ENCODE data around the gene COPZ2. TPM values are rescaled to one million over a fixed set of nuclear protein-coding genes. Genes with fewer than 3 reads are reported as not detected.

COPZ2 gene
- total RNA-seq, 1 donor from 2014 or later, result 34.4 TPM

GRCh38 chr17:47981462-47981861 is 56.1 kb downstream of the COPZ2 start:
- Histone ChIP-seq H3K27ac (no peak overlapping the region), H3K36me3 (peaks cover 0 to 51% of the 10 kb centered on the region in 2 donors), H3K4me1 (no peaks in the 10 kb centered on the region), H3K4me3 (no peak overlapping the region), H3K27me3 (no peaks in the 10 kb centered on the region), H3K9me3 (no peaks in the 10 kb centered on the region)
- DNase-seq (ENCODE audit: extremely low spot score in 2 of 2), result no peak
- intact Hi-C loops (cut with DNase I), result no loop called here
- TF ChIP-seq POLR2A (IDR thresholded peaks at IDR 0.05), result no peak
- TF ChIP-seq CTCF (IDR thresholded peaks at IDR 0.05), result no peak
- no peak for TF ChIP-seq POLR2AphosphoS5 (IDR thresholded peaks at IDR 0.05; ENCODE audit: insufficient read depth in 1 of 2, low read depth in 1 of 2)

GRCh38 chr17:47980541-47980940 is 57.1 kb downstream of the COPZ2 start:
- no peaks in the 10 kb centered on the region for H3K27me3 ChIP-seq
- TF ChIP-seq POLR2AphosphoS5 (IDR thresholded peaks at IDR 0.05; ENCODE audit: insufficient read depth in 1 of 2, low read depth in 1 of 2) (no peak), POLR2A (IDR thresholded peaks at IDR 0.05) (no peak), CTCF (IDR thresholded peaks at IDR 0.05) (no peak)
- no peaks in the 10 kb centered on the region for H3K4me1 ChIP-seq
- H3K27ac ChIP-seq, result no peak overlapping the region
- peaks cover 0 to 61% of the 10 kb centered on the region in 2 donors for H3K36me3 ChIP-seq
- intact Hi-C loops (cut with DNase I), result no loop called here
- DNase-seq (ENCODE audit: extremely low spot score in 2 of 2), result no peak
- no peak overlapping the region for H3K4me3 ChIP-seq
- H3K9me3 ChIP-seq, result no peaks in the 10 kb centered on the region

- Histone ChIP-seq H3K9me3 (no peaks in the 10 kb centered on the region), H3K4me3 (no peak overlapping the region), H3K36me3 (peaks cover 0 to 81% of the 10 kb centered on the region in 2 donors), H3K27ac (no peak overlapping the region), H3K4me1 (no peaks in the 10 kb centered on the region), H3K27me3 (no peaks in the 10 kb centered on the region)
- TF ChIP-seq POLR2AphosphoS5 (IDR thresholded peaks at IDR 0.05; ENCODE audit: insufficient read depth in 1 of 2, low read depth in 1 of 2), result no peak
- TF ChIP-seq CTCF (IDR thresholded peaks at IDR 0.05), result peak in 2 of 3 experiments; percentile 58 to 64
- intact Hi-C loops (cut with DNase I), result loop anchor here (5.0 kb wide), 1 partner anchor 39 kb away; no protein-coding TSS in a partner anchor
- no peak for DNase-seq (ENCODE audit: extremely low spot score in 2 of 2)
Observed at GRCh38 chr17:47978324-47978723, 59.3 kb downstream of the COPZ2 start.

MicroRNAs encoded within 50 kb of the gene (microRNA counts, 767-probe panel; counts per million panel counts)
- 3,261 to 3,902 counts per million in 2 donors for microRNA hsa-miR-152

Small RNAs within 50 kb of the gene (microRNA-seq; reads per million reads assigned to microRNA genes)
- gene MIR152 (ENCODE audit: borderline number of aligned reads, borderline replicate concordance), result 1,167 reads per million, percentile 81 among the genes with 10 or more reads in this experiment

Small RNAs within 50 kb of the gene (small RNA-seq; reads per million reads assigned to genes)
- gene AC004477.2 (not detected), gene MIR152 (97.8 reads per million, percentile 97 among the genes with 10 or more reads in this experiment)

Other genes starting within 250 kb of the COPZ2 start
- gene OSBPL7, start 216.0 kb downstream of the COPZ2 start, total RNA-seq, result 5.6 TPM
- 21.4 TPM for gene MRPL10, start 206.3 kb downstream of the COPZ2 start, total RNA-seq
- not detected for gene LRRC46, start 206.1 kb downstream of the COPZ2 start, total RNA-seq
- gene SCRN2, start 196.5 kb downstream of the COPZ2 start, total RNA-seq, result 33.1 TPM
- 3.9 TPM for gene SP6, start 186.6 kb downstream of the COPZ2 start, total RNA-seq
- 11.3 TPM for gene SP2, start 141.6 kb downstream of the COPZ2 start, total RNA-seq
- 42.7 TPM for gene PNPO, start 96.2 kb downstream of the COPZ2 start, total RNA-seq
- 2.2 TPM for gene PRR15L, start 79.9 kb downstream of the COPZ2 start, total RNA-seq
- 144 TPM for gene CDK5RAP3, start 66.7 kb downstream of the COPZ2 start, total RNA-seq
- 190 TPM for gene NFE2L1, start 10.6 kb upstream of the COPZ2 start, total RNA-seq
- 43.5 TPM for gene CBX1, start 63.7 kb upstream of the COPZ2 start, total RNA-seq
- gene SNX11, start 70.0 kb upstream of the COPZ2 start, total RNA-seq, result 15.0 TPM